HK-2 (cell line): Measurements from ENCODE around the gene HS6ST1.
"Not testable (repeated sequence)": the region's sequence is repeated elsewhere in the genome, so short reads cannot be mapped to it uniquely, and the experiment has no call there.

Source experiments
- DNase-seq: peaks from one replicate; pipeline ENCODE4 v3.0.0-alpha.2; 2018; ENCODE audit not compliant: unreplicated experiment

HS6ST1 gene

DNA sequence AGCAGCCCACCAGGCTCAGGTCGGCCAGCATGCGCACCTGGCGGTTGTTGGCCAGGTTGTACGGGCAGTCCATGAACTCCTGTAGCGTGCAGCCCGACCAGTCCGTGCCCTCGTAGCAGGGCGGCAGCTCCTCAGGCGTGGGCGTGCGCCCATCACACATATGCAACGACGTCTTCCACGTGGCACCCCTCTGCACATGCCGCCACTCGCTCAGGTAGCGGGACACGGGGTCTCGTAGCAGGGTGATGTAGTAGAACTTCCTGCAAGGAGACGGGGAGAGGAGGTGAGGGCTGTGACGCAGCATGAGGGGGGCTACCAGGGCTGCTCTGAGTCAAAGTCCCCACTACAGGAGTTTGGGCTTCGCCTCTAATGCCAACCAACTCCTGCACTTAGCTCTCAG lies 50.1 kb downstream of the HS6ST1 start:
- DNase-seq, result not testable (repeated sequence)

DNA sequence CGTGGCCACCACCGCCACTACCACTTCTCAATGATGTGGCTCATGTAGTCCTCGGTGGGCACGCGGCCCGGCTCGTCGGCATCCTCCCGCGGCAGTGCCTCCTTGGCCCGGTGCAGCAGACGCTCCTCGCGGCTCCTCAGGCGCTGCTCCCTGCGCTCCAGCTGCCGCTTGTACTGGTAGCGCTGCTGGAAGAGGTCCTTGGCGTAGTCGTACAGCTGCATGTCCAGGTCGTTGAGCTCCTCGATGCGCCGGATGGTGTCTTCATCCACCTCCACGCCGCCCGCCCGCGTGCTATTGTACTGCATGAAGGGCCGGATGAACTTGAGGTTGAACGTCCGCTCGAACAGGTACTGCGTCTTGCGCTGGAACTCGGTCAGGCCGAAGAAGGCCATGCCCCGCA lies 50.5 kb downstream of the HS6ST1 start:
- not testable (repeated sequence) for DNase-seq

DNA sequence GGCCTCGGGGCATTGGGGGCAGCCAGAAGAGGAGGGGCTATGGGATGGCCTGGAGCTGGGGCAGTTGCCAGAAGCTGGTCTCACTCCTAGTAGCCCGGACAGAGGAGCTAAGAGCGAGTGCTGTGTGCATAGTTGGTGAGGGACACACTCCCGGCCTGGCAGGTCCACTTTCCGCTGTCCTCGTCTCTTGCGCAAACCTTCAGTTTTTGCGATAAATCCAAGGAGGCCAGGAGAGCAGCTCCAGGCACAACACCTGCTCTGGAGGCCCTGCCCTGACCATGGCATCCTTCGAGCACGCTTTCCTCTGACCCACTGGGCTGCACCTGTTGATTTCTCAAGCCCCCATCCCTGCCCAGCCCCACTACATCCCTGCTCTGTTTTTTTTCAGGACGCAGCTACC lies 51.0 kb downstream of the HS6ST1 start:
- DNase-seq, result not testable (repeated sequence)

DNA sequence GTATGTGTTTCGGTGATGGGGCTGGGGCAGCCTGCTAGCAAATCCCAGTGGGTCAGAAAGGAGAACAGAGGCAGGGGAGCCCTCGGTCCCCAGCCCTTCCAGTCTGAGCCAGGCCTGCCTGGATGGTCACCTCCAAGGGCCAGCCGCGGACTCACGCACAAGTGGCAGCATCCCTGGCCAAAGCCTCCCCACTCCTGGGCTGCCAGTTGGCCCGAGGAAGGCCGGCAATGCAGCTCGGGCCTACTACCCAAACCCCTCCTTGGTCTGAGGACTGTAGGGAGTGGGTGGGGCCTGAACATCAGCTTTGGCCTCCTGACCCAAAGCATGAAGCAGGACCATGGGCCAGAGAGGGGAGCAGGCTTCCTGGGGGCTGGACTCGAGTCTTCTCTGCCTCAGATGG lies 51.5 kb downstream of the HS6ST1 start:
- DNase-seq, result not testable (repeated sequence)

DNA sequence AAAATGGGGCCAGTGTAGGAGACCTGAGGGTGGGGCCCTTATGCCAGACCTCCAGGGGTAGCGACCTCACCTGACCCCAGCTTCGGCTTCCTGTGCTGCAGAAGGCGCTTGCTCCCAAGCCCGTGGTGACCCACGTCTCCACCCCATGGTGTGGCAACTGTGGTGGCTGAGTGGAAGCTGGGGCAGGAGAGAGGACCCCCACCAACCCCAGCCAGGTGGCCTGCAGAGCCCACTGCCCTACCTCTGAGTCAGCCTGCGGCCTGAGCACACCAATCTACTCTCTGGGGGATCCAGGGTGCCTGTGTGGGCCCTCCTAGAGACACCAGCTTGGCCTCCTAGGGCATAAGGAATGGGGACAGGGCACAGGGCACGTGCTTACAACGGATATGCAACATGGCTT lies 52.2 kb downstream of the HS6ST1 start:
- DNase-seq, result not testable (repeated sequence)

DNA sequence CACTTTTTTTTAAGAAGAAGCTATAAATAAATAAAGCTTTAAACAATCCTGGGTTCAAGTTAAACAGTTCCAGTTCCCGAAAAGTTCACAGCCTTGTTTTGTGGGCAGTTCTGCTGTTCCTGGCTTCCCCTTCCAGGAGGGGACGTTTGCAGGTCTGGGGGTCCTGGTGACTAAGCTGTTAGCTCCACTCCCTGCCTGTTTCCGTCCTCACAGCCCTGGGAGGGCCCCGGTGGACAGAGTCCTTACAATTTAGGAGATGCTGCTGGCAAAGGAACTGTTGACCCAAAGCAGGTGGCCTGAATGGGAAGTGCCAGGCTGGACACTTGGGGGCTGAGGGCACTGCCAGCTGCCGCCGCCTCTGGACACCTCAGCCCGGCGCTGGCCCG lies 53.1 kb downstream of the HS6ST1 start:
- not testable (repeated sequence) for DNase-seq

DNA sequence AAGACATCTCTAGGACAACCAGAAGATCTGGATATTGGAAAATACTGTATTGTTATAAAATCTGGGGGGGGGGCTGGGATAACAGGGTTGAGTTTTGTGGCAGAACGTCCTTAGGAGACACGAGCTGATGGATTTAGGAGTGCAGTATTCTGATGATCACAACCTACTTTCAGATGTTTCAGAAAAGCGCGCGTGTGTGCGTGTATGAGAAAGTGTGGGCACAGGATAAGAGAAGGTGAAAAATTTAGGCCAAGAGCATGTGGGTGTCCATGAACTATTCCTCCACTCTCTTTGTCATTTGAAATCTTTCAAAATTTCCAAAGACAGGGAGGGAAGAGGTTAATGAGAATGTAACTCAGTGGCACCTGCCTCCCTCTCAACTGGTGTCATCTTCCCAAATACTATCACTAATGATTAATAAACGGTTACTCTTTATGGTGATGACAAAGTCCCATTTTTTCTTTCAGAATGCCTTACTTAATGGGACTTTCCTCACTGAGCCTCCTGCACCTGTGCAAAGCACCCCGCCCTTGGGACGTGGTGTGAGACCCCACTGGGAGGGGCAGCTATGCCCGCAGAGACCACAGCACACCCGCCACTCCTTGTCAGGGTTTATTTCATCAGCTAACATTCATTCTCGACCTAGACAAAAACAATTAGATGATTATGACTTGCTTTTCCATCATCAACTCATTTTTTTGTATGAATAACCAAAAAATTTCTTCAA lies 53.6 kb downstream of the HS6ST1 start:
- no peak for DNase-seq

DNA sequence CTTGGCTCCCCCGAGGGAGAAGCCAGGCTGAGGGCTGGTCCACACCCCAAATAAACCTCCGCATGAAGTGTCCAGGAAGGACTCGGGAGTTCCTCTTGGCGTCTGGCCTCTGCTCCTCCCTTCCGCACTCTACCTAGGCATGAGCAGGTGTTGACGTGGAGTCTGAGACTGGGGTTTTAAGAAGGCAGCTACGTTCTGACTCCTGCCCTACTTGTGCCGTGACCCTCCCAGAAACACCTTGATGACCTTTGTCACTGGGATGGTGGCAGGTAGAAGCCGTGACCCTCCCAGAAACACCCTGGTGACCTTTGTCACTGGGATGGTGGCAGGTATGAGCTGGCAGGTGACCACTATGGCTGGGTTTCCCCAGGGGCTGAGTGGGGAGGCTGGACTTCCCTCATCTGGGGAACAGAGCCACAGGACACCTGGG lies 54.8 kb downstream of the HS6ST1 start:
- no peak for DNase-seq

DNA sequence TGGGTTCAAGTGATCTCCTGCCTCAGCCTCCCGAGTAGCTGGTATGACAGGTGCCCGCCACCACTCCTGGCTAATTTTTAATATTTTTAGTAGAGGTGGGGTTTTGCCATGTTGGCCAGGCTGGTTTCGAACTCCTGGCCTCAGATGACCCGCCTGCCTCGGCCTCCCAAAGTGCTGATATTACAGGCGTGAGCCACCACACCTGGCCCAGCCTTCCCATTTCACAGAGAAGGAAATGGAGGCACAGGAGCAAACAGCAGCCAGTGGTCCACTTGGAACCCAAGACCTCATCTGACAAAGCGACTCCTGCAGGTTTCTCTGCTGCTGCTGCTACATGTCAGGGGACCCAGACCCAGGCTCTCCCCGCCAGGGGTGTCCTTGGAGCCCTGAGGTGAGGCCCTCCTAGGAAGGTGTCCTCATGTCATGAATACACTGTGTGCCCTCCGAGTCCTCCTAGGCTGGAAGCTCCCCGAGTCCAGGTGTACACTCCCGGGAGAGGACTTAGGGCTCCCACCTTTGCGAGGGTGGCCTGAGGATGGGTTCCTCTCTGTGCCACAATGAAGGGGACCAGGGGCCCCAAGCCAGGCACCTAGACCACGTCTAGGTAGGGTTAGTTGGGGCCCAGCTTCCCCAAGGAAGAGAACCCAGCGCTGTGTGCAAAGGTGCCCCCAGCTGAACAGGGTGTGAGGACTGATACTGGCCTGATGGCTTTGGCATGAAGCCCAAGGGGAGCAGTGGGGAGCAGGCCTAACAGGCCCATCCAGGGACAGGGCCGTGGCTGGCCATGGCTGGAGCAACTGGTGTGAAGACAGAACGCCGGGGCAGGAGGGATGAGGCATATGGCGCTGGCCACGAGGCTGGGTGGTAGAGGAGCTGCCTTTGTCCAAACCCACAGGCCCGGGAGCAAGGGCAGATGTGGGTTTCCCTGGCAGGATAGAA lies 56.1 kb downstream of the HS6ST1 start:
- no peak for DNase-seq

DNA sequence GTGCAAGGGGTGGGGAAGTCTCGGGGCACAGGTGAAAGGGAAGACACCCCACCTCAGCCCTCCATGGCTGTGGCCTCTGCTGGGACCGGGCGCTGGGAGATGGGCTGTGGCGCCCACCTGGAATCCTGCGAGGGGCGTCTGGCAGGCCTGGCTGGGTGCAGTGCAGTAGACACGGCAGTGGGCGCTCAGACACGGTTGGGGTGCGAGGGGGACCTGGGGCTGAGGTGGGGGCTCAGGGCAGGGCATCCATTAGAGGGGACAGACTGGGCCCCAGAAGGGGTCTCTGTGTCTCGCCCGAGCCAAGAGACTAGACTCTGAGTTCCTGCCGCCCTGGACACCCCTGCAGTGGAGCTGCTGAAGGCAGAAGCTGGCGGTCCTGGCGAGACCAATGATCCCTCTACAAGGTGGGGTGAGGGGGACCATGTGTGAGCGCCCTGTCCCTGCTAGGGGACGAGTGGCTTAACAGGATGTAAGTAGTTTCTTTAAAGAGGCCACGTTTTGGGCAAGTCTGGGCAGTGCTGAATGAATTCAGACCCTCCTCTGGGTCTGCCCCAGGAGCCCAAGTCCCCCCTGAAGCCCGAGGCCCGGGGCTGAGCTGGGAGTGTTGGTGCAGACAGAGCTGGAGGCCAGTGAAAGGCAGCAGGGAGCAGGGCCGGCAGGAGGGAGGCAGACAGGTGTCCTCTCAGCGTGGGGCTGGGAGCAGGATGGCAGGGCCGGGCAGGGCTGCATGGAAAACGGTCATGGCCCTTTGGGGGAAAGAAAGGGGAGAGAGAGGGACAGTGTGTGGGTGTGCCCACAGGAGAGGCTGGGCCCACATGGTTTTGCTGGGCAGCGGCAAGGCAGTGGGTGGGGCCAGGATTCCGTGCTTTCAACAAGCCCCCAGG lies 57.2 kb downstream of the HS6ST1 start:
- no peak for DNase-seq

DNA sequence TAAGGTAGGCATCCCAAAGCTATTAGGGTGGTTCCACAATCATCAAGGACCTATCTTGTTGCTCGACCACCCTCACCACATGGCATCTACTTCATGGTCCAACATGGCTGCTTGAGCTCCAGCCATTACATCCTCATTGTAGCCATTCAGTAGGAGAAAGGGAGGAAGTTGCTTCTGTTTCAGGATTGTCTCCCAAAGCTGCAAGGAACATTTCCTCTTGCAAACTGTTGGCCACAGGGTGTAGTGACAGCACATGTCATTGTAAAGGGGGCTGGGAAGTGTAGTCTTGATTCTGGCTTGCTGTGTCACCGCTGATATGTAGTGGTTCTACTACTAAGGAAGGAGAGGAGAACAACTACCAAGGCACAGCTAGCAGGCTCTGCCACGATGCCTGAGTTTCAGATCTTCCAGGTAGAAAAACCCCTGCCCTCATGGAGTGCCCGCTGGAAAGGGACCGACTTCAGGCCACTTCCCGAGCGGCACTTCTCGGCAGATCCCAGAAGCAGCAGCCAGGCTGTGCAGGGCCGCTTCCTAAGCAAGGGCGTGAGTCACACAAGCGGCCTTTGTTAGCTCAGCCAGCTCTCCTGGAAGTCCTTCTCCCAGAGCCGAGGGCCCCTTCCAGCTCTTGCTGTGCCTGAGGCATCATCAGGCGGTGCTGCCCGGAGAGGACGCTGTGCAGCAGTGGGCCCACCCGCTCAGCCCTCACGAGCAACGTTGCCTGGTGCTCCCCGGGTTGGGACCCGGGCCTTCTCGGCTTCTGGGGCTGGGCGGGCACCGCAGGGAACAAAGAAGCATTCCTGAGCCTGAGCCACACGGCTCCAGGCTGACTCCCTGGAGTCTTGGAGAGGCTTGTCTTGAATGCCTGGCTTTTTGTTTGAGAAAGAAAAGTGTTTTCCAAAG lies 58.2 kb downstream of the HS6ST1 start:
- no peak for DNase-seq

DNA sequence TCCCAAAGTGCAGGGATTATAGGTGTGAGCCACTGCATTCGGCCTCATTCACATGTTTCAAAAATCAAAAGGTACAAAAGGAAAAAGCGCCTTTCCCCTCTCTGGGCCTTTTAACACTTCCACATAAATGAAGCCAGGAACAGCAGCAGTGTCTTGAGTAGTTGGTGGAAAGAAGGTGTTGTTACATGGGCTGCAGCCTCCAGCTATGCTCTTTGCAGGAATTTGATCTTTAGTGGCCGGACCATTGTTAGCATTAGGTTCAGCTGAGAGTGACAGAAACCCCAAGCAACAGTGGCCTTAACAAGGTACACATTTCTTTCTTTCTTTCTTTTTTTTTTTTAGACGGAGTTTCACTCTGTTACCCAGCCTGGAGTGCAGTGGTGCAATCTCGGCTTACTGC lies 59.1 kb downstream of the HS6ST1 start:
- no peak for DNase-seq

DNA sequence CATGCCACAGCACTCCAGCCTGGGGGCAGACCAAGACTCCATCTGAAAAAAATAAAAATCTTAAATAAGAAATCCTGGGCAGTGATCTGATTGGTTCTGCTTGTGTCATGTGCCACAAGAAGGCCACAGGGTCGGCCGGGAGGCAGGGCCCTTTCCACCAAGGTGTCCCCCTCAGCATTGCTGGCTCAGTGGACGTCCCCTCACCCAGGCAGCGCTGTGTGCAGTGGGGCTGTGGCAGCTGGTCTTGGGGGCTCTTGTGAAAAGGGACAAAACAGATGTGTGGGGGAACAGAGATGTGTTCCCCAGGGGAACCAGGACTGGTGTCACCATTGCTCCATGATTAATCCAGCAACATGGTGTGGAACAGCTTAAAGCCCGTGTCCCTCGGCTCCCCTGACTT lies 60.5 kb downstream of the HS6ST1 start:
- no peak for DNase-seq

DNA sequence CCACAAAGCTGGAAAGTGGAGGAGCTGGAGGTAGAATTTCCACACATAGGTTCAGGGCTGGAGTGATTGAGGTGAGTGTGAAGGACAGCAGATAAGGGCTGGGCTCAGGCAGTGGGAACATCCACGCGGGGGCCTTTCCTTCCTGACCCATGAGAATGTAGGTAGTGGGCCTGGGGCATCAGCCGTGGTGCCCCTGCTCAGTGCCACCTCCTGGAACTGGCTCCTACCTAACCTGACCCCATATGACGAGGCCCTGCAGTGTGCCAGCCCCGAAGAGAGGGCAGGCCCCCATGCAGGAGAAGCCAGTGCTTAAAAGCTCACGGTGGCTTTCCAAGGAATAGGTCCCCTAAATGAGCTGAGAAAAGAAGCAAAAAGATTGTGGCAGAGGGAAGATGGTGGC lies 66.2 kb downstream of the HS6ST1 start:
- DNase-seq, result no peak

DNA sequence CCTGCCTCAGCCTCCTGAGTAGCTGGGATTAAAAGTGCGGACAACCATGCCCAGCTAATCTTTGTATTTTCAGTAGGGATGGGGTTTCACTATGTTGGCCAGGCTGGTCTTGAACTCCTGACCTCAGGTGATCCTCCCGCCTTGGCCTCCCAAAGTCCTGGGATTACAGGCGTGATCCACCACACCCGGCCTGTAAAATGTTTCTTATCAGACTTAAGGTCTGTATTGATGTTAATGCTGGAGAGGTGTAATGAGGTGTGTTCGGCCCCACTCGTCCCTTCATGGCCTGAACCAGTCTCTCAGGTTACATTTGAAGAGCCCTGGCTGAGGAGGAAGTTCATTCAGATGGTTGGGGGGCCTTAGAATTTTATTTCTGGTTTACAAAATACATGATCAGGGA lies 66.6 kb downstream of the HS6ST1 start:
- DNase-seq, result not testable (repeated sequence)

DNA sequence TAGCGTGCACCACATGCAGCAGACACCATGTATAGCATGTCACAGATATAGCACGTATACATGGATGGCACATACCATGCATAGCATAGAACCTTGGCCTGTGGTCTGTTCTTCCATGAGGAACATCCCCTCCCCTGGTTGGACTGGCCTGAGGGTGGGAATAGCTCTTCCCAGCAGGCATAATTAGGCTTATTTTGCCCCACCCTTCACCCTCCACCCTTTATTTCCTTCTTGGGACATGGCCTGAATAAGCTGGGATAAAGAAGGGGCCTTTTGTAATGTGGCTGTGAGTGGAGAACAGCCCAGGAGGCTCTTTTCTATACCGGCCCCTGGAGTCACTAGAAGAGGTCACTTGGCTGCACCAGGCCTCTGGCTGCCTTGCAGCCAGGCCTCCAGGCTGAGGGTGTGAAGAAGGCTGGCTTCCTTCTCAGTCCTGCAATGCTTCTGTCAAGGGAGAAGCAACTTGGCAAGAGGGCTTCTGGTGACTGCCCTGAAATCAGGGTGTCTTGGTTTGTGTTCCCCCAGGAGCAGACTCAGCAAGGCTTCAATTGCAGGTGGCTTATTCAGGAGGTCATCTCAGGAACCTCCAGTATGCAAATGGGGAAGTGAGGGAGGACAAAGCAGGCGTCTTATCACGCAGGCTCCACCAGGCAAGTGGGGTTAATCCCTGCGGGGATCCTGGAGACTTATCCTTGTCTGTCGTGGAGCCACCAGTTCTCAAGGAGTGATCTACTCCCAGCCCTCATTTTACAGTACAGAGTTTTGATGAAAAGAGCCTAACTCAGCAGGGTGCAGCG lies 68.2 kb downstream of the HS6ST1 start:
- DNase-seq, result no peak

DNA sequence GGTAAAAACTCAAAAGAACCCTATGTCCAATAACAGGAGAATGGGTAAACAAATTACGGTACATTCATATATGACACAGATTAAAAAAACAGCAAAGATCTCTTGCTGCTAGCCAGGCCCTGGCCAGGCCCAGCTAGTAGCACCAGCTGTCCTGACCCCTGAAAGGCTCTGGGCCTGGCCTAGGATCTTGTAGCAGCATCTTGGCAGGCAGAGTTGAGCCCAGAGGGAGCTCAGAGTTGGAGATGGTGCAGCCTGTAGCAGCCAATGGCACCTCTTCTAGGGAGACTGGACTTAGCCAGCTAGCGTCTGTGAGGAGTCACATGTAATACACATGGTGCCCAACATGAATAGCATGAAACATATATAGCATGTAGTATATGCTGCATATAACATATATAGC lies 69.1 kb downstream of the HS6ST1 start:
- no peak for DNase-seq

DNA sequence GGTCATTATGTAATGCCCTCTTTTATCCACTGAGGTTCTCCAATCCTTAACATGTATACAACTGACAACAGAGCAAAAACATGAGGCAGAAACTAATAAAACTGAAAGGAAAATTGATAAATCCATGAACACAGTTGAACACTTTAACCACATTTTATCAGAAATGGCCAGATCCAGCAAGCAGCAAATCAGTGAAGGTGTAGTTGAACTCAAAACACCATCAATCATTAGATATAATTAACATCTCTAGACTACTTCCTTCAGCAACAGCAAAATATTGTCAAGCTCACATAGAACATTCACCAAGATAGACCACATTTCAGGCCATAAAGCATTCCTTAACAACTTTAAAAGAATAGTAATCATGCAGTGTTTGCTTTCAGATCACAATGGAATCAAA lies 72.9 kb downstream of the HS6ST1 start:
- DNase-seq, result no peak

DNA sequence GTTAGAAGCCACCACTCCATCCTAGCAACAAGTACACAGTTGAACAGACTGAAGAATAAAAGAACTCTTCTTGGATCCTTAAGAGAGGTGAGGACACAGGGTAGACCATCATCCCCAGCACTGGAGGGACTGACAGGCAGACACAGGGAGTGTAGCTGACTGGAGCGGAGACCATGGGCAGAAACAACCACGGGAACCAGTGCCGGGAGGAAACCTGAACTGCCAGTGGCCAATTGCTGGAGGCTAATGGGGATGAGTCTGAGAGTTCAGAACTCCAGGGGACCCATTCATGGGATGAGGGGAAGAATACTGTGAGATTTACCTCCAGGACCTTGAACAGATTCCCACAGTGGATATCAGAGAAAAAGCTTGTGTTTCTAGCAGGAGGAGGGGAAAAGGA lies 76.8 kb downstream of the HS6ST1 start:
- no peak for DNase-seq
